ENCODE measurements around the gene SNTA1.
A peak's percentile ranks its signal among the peaks of the same experiment; 100 is the strongest.
"Not testable (repeated sequence)": the region's sequence is repeated elsewhere in the genome, so short reads cannot be mapped to it uniquely, and the experiment has no call there.

The SNTA1 gene

GRCh38 chr20:33391722-33392415 is 51.7 kb downstream of the SNTA1 start:
- no peak for DNase-seq

DNA sequence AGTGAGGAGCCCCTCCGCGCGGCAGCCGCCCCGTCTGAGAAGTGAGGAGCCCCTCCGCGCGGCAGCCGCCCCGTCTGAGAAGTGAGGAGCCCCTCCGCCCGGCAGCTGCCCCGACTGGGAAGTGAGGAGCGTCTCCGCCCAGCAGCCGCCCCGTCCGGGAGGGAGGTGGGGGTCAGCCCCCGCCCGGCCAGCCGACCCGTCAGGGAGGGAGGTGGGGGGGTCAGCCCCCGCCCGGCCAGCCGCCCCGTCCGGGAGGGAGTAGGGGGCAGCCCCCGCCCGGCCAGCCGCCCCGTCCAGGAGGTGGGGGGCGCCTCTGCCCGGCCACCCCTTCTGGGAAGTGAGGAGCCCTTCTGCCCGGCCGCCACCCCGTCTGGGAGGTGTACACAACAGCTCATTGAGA is 54.2 kb downstream of the SNTA1 start:
- not testable (repeated sequence) for DNase-seq

- DNase-seq: no peak
Measured at GRCh38 chr20:33388268-33388667, 55.3 kb downstream of the SNTA1 start.

DNA sequence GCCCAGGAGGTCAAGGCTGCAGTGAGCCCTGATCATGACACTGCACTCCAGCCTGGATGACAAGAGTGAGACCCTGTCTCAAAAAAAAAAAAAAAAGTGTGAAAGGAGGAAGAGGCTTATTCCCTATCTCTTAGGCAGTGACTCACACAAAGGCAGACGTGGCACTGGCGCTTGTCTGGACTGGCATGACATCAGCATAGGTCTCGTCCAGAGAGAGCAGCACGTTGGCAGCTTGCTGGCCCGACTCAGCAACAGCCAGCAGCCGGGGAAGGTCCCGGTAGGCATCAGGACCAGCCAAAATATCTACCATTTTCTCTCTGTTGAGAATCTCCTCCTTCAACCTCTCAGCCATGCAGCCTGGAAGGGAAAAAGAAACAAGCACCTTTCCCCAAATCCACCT is 56.4 kb downstream of the SNTA1 start:
- DNase-seq: peak; percentile 27 to 68

GRCh38 chr20:33386673-33387072 is 56.9 kb downstream of the SNTA1 start:
- no peak for DNase-seq

DNA sequence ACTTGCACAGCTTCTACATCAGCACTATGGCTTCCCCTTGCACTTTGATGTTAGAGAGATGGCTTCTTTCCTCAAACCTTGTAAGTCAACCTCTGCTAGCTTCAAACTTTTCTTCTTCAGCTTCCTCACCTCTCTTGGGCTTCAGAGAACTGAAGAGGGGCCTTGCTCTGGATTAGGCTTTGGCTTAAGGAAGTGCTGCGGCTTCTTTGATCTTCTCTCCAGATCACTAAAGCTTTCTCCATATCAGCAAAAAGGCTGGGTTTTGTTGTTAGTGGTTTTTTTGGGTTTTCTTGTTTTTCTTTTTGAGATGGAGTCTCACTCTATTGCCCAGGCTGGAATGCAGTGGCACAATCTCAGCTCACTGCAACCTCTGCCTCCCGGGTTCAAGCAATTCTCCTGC is 66.2 kb downstream of the SNTA1 start:
- DNase-seq: no peak

DNA sequence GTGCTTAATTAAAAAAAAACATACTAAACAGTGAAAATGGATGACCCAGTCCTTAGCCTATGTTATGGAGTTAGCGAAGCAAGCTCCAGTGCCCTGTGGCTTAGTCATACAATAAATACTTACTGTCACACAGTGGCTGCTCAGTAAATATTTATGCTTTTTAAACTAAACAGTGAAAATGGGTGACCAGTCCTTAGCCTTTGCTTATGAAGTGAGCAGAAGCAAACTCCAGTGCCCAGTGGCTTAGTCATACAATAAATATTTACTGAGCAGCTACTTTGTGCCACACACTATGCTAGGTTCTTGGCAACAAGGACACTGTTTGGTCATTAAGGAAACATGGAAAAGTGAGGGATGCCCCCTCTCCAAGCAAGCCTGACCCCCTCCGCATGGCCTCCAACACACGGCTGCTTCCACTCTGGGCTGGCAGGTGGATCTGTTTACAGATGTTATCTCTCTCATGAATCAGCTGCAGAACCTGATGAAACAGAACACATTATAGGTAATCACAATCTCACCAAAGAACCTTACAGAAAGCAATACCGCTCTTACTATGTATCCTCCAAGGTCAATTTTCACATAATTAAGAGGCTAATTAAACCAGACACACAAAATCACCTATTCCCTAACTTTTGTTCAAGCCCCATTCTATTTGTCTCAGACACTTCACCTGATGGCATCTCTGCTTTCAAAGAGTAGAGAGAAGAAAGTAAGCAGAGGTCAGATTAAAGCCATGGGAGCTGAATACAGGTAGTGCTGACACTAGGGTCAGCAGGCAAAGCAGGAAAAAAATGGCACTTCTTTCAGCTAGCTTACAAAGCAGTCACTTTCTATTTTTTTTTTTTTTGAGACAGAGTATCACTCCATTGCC is 69.6 kb downstream of the SNTA1 start:
- no peak for DNase-seq

GRCh38 chr20:33372993-33373441 is 70.5 kb downstream of the SNTA1 start:
- no peak for DNase-seq

DNA sequence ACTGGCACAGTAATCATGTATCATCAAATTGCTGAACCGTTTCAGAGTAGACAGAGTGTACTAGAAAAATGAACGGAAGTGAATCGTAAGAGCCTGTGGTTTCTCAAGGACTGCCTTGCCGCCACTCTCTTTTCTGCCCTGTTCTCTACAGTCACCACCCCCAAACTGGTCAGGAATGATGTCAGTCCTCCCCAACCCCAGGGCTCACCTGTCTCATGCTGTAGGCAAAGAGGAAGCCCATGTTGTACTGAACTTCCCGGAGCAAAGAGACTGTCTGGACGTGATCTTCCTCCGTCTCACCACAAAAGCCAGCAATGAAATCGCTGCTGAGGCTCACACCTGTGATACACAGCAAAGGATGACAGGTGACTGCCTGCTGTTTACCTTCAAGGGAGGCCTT is 73.3 kb downstream of the SNTA1 start:
- no peak for DNase-seq

GRCh38 chr20:33362898-33363297 is 80.7 kb downstream of the SNTA1 start:
- no peak for DNase-seq

- no peak for DNase-seq
Measured at GRCh38 chr20:33359399-33360261, 83.9 kb downstream of the SNTA1 start.

Data from inflammatory macrophage (primary cell).